ENCODE results near the gene ELOVL2.

DNA sequence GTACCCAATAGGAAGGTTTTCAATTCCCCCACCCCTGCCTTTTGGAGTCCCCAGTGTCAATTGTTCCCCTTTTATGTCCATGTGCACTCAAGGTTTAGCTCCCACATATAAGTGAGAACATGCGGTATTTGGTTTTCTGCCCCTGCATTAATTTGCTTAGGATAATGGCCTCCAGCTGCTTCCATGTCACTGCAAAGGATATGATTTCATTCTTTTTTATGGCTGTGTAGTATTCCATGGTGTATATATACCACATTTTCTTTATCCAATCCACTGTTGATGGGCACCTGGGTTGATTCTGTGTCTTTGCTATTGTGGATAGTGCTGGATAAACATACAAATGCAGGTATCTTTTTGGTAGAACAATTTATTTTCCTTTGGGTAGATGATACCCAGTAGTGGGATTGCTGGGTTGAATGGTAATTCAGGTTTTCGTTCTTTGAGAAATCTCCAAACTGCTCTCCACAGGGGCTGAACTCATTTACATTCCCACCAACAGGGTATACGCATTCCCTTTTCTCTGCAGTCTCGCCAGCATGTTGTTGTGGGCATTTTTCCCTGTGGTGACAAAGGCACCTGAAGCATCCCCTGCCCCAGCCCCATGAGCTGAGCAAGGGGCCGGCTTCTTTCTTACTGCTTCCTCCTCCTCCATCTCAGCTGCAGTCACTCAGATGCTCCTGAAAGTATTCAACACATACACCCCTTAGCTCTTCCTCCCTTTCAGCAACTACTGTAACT, 66.7 kb downstream of the ELOVL2 start:
- no peak for TF ChIP-seq POLR2A (IDR thresholded peaks at IDR 0.05)
- TF ChIP-seq, protein P1, sequence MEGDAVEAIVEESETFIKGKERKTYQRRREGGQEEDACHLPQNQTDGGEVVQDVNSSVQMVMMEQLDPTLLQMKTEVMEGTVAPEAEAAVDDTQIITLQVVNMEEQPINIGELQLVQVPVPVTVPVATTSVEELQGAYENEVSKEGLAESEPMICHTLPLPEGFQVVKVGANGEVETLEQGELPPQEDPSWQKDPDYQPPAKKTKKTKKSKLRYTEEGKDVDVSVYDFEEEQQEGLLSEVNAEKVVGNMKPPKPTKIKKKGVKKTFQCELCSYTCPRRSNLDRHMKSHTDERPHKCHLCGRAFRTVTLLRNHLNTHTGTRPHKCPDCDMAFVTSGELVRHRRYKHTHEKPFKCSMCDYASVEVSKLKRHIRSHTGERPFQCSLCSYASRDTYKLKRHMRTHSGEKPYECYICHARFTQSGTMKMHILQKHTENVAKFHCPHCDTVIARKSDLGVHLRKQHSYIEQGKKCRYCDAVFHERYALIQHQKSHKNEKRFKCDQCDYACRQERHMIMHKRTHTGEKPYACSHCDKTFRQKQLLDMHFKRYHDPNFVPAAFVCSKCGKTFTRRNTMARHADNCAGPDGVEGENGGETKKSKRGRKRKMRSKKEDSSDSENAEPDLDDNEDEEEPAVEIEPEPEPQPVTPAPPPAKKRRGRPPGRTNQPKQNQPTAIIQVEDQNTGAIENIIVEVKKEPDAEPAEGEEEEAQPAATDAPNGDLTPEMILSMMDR (IDR thresholded peaks at IDR 0.05): no peak

Measured in transverse colon (tissue), 3 donors.